HepG2 (cell line): ENCODE results near the gene RIMBP2. TPM values are rescaled to one million over a fixed set of nuclear protein-coding genes. Genes with fewer than 3 reads are reported as not detected.

Experiments
- ATAC-seq: fragments of 200-7000 bp; cut with Tn5 transposase; 3 replicates; pipeline ENCODE4 v1.9.1; 2020; ENCODE audit warnings: mild to moderate bottlenecking, moderate library complexity
- BruUV-seq: library from RNA; stranded (reverse); fragments of 400-500 nt; replicated peaks from 2 replicates; lab custom pipeline; 2021; lab: Mats Ljungman, UMichigan
- CTCF ChIA-PET: fragments of 300-600 bp; formaldehyde crosslinking; extraction: SDS; loops from one replicate; lab custom pipeline; 2021; ENCODE audit warnings: low total read pairs, inconsistent platforms, low intra/inter-chr PET ratio; lab: Yijun Ruan, JAX
- POLR2A ChIA-PET: fragments of 350-600 bp; sonication (Branson Sonifier 250); formaldehyde crosslinking; loops from one replicate; lab custom pipeline; 2020; ENCODE audit warnings: antibody characterized with exemption, inconsistent platforms; lab: Yijun Ruan, JAX
- DNase-seq: peaks from one replicate; pipeline ENCODE4 v3.0.0-alpha.2; 2015; ENCODE audit warnings: low spot score
- FAIRE-seq: peaks from 3 replicates; lab custom pipeline; 2011; peaks lifted over from hg19 to GRCh38; lab: Jason Lieb, UNC
- H2AFZ ChIP-seq: one replicate; pipeline ENCODE4 v1.6.1; 2011; ENCODE audit warnings: low read length, inconsistent platforms
- H3K27ac ChIP-seq: fragments of 300-600 bp; 3 replicates; pipeline ENCODE4 v1.8.0; 2011; ENCODE audit warnings: mixed run types, mild to moderate bottlenecking, mixed read lengths, low read length, inconsistent platforms; ENCODE audit not compliant: insufficient read depth; ENCODE audit errors: extremely low read length
- H3K27me3 ChIP-seq, 2 experiments: fragments of 200-600 bp in 1 of 2; 2 replicates in 1 of 2; 3 replicates in 1 of 2; pipeline versions ENCODE4 v1.6.0 to v1.8.0; 2011; ENCODE audit warnings: low read length in 2 of 2, mild to moderate bottlenecking in 2 of 2, moderate library complexity in 2 of 2, inconsistent platforms in 1 of 2; ENCODE audit not compliant: insufficient read depth in 2 of 2, control insufficient read depth in 1 of 2
- H3K36me3 ChIP-seq, 2 experiments: fragments of 200-600 bp in 1 of 2; replicated peaks in 1 of 2; 2 replicates in 1 of 2; 3 replicates in 1 of 2; pipeline versions ENCODE4 v1.5.1 to v1.8.0; 2011; ENCODE audit warnings: low read length in 2 of 2, inconsistent platforms in 1 of 2; ENCODE audit not compliant: insufficient read depth in 2 of 2, control insufficient read depth in 1 of 2
- H3K4me1 ChIP-seq: 2 replicates; pipeline ENCODE4 v1.5.1; 2012; ENCODE audit warnings: low read length, inconsistent platforms; ENCODE audit not compliant: insufficient read depth
- H3K4me2 ChIP-seq: 2 replicates; pipeline ENCODE4 v1.6.0; 2011; ENCODE audit warnings: low read depth, low read length, inconsistent platforms
- H3K4me3 ChIP-seq, 3 experiments: fragments of 200-600 bp in 1 of 3; sonication (generic), shearing (Covaris generic) in 1 of 3; replicated peaks in 1 of 3; 2 replicates each; pipeline ENCODE4 v1.5.1; 2011 to 2016; ENCODE audit warnings: low read length in 3 of 3, inconsistent platforms in 2 of 3, low read depth in 2 of 3, mild to moderate bottlenecking in 2 of 3, control low read depth in 1 of 3, mixed read lengths in 1 of 3; ENCODE audit not compliant: insufficient read depth in 1 of 3
- H3K79me2 ChIP-seq: one replicate; pipeline ENCODE4 v1.6.1; 2011; ENCODE audit warnings: low read length, inconsistent platforms; ENCODE audit not compliant: insufficient read depth
- H3K9ac ChIP-seq: 2 replicates; pipeline ENCODE4 v1.6.0; 2011; ENCODE audit warnings: mild to moderate bottlenecking, low read depth, low read length, inconsistent platforms; ENCODE audit not compliant: insufficient read depth
- H3K9me3 ChIP-seq: 2 replicates; pipeline ENCODE4 v1.5.1; 2012; ENCODE audit warnings: mild to moderate bottlenecking, low read length
- H4K20me1 ChIP-seq: 2 replicates; pipeline ENCODE4 v1.6.0; 2011; ENCODE audit warnings: inconsistent platforms, mild to moderate bottlenecking, low read length, moderate library complexity; ENCODE audit not compliant: insufficient read depth
- MAFK ChIP-seq, 2 experiments: IDR thresholded peaks in 1 of 2; conservative IDR thresholded peaks in 1 of 2; 2 replicates each; pipeline ENCODE4 v1.6.1; 2011; ENCODE audit warnings: improper control_type of control experiment in 2 of 2, low read length in 2 of 2
- MTA1 ChIP-seq: sonication (generic); formaldehyde crosslinking; IDR thresholded peaks from 2 replicates; pipeline ENCODE4 v1.4.0; 2020; ENCODE audit warnings: missing genetic modification reagents, mild to moderate bottlenecking, borderline replicate concordance
- NKX3-1 ChIP-seq: sonication (generic); formaldehyde crosslinking; IDR thresholded peaks from 2 replicates; pipeline ENCODE4 v1.5.0; 2020; ENCODE audit warnings: missing genetic modification reagents
- SSRP1 ChIP-seq: IDR thresholded peaks from 2 replicates; pipeline ENCODE4 v1.6.1; 2016; ENCODE audit warnings: control low read depth
- THYN1 ChIP-seq: sonication (generic); formaldehyde crosslinking; IDR thresholded peaks from 2 replicates; pipeline ENCODE4 v1.8.1; 2023; ENCODE audit warnings: low read depth, mild to moderate bottlenecking, moderate library complexity, missing genetic modification reagents, borderline replicate concordance
- TOE1 ChIP-seq: sonication (generic); formaldehyde crosslinking; IDR thresholded peaks from 2 replicates; pipeline ENCODE4 v1.4.0; 2020; ENCODE audit warnings: mild to moderate bottlenecking, missing genetic modification reagents
- ZBTB1 ChIP-seq: sonication (generic); formaldehyde crosslinking; IDR thresholded peaks from 2 replicates; pipeline ENCODE4 v1.4.0; 2020; ENCODE audit warnings: missing genetic modification reagents, borderline replicate concordance
- ZFAT ChIP-seq: sonication (generic); formaldehyde crosslinking; conservative IDR thresholded peaks from 2 replicates; pipeline ENCODE4 v1.8.1; 2023; ENCODE audit warnings: missing genetic modification reagents, inconsistent platforms
- ZNF33A ChIP-seq: sonication (generic); formaldehyde crosslinking; IDR thresholded peaks from 2 replicates; pipeline ENCODE4 v1.5.1; 2020; ENCODE audit warnings: missing genetic modification reagents, mild to moderate bottlenecking, moderate library complexity, borderline replicate concordance
- ZNF432 ChIP-seq: sonication (generic); formaldehyde crosslinking; IDR thresholded peaks from 2 replicates; pipeline ENCODE4 v1.5.0; 2020; ENCODE audit warnings: missing genetic modification reagents, mild to moderate bottlenecking, borderline replicate concordance
- ZNF512 ChIP-seq: sonication (generic); formaldehyde crosslinking; IDR thresholded peaks from 2 replicates; pipeline ENCODE4 v1.4.0; 2020; ENCODE audit warnings: mild to moderate bottlenecking, missing genetic modification reagents
- ZNF605 ChIP-seq: sonication (generic); formaldehyde crosslinking; IDR thresholded peaks from 2 replicates; pipeline ENCODE4 v1.8.0; 2022; ENCODE audit warnings: mild to moderate bottlenecking, missing genetic modification reagents
- ZNF816 ChIP-seq: sonication (generic); formaldehyde crosslinking; IDR thresholded peaks from 2 replicates; pipeline ENCODE4 v1.8.0; 2022; ENCODE audit warnings: missing genetic modification reagents, mild to moderate bottlenecking, borderline replicate concordance
- WGBS: methylation state at CpG from one replicate; pipeline ENCODE4 v1.1.6; 2017; ENCODE audit warnings: low lambda C conversion rate; 5-methylcytosine and 5-hydroxymethylcytosine counted together
- in situ Hi-C: cut with HindIII; loops from 2 replicates; pipeline ENCODE4 v1.10.0; 2017; ENCODE audit warnings: low pct_unique_long_range_greater_than_20kb; ENCODE audit not compliant: extremely low pct_ligation_motif_present
- intact Hi-C: fragments of 100-400 bp; cut with micrococcal nuclease; formaldehyde crosslinking; loops from one replicate; pipeline ENCODE4 v1.10.0; 2022; ENCODE audit not compliant: unreplicated experiment
- polyA plus RNA-seq, 8 experiments: library from polyadenylated mRNA; depleted of rRNA in 3 of 8; stranded (reverse) in 7 of 8; unstranded in 1 of 8; fragments of >200 nt; fragmentation: Illumina TruSeq in 4 of 8; extraction: Trizol in 4 of 8; gene quantifications; 2 replicates each; pipeline versions ENCODE4 v1.2.1 to v1.2.3, GENCODE V29; 2011 to 2016; ENCODE audit warnings: low read depth in 4 of 8, missing spikeins in 1 of 8, mixed read lengths in 1 of 8; ENCODE audit not compliant: insufficient read depth in 1 of 8
- total RNA-seq, 5 experiments: library from RNA; depleted of rRNA; stranded (reverse); fragments of >200 nt; fragmentation: Illumina TruSeq; extraction: Trizol; gene quantifications; 2 replicates each; pipeline ENCODE4 v1.2.3, GENCODE V29; 2016; ENCODE audit warnings: low read depth in 1 of 5

Gene RIMBP2
- total and polyA plus RNA-seq, 2 of the 13 experiments (the other 11 are each of a cell fraction or from before 2014, with no cell fraction given): 0.03 TPM; not detected in 1

GRCh38 chr12:130391186-130391585 is 324.9 kb downstream of the RIMBP2 start:
- no peak for DNase-seq
- no peak overlapping the region for H2AFZ ChIP-seq
- intact Hi-C loops (no loop called here), in situ Hi-C loops (no loop called here)
- H4K20me1 ChIP-seq: no peaks in the 10 kb centered on the region
- no peak overlapping the region for H3K9ac ChIP-seq
- no peak overlapping the region for H3K27ac ChIP-seq
- BruUV-seq: no TSS peak
- H3K4me1 ChIP-seq: no peaks in the 10 kb centered on the region
- no peaks in the 10 kb centered on the region for H3K36me3 ChIP-seq
- no peaks in the 10 kb centered on the region for H3K79me2 ChIP-seq
- TF ChIP-seq ZBTB1 (CRISPR knock-in tag): no peak
- TF ChIP-seq ZNF432 (CRISPR knock-in tag): no peak
- TF ChIP-seq SSRP1 (CRISPR knock-in tag): no peak
- no peak for TF ChIP-seq MAFK (conservative IDR thresholded peaks at IDR 0.05 in 1 of 2, IDR thresholded peaks at IDR 0.05 in 1 of 2; ENCODE audit: low read length in 2 of 2)
- TF ChIP-seq ZNF816 (CRISPR knock-in tag): no peak
- TF ChIP-seq ZNF605 (CRISPR knock-in tag): no peak
- TF ChIP-seq ZNF33A (CRISPR knock-in tag): no peak
- no peak for TF ChIP-seq MTA1 (CRISPR knock-in tag)
- TF ChIP-seq TOE1 (CRISPR knock-in tag): no peak
- no peak for TF ChIP-seq ZFAT (CRISPR knock-in tag)
- TF ChIP-seq ZNF512 (CRISPR knock-in tag): no peak
- no peak for TF ChIP-seq THYN1
- no peak for TF ChIP-seq NKX3-1 (CRISPR knock-in tag)
- TF ChIP-seq, all 625 proteins: peak for 0
- Histone ChIP-seq H3K9me3 (no peaks in the 10 kb centered on the region), H3K4me3 (no peak overlapping the region), H3K27me3 (0 out of 5 replicates have a peak, but pooled peaks cover 0 to 4% of the 10 kb centered on the region in 2 experiments), H3K4me2 (no peak overlapping the region)
- no peak for ATAC-seq
- ChIA-PET CTCF (no interaction called here), POLR2A (no interaction called here)
- FAIRE-seq: no peak
- 36% methylated on average over 14 of the region's 14 CpGs for WGBS
